ENCODE results near the gene ACOT7.
"Not testable (repeated sequence)": the region's sequence is repeated elsewhere in the genome, so short reads cannot be mapped to it uniquely, and the experiment has no call there.

The ACOT7 gene

GRCh38 chr1:6395781-6396244 is 2.2 kb upstream of the ACOT7 start:
- not testable (repeated sequence) for DNase-seq

DNA sequence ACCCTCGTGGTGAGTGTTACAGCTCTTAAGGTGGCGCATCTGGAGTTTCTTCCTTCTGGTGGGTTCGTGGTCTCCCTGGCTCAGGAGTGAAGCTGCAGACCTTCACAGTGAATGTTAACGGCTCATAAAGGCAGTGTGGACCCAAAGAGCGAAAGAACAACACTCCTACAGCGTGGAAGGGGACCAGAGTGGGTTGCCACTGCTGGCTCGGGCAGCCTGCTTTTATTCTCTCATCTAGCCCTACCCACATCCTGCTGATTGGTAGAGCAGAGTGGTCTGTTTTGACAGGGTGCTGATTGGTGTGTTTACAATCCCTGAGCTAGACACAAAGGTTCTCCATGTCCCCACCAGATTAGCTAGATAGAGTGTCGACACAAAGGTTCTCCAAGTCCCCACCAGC is 1.6 kb upstream of the ACOT7 start:
- DNase-seq = not testable (repeated sequence)

GRCh38 chr1:6392809-6393399 is 663 bp downstream of the ACOT7 start:
- no peak for DNase-seq

DNA sequence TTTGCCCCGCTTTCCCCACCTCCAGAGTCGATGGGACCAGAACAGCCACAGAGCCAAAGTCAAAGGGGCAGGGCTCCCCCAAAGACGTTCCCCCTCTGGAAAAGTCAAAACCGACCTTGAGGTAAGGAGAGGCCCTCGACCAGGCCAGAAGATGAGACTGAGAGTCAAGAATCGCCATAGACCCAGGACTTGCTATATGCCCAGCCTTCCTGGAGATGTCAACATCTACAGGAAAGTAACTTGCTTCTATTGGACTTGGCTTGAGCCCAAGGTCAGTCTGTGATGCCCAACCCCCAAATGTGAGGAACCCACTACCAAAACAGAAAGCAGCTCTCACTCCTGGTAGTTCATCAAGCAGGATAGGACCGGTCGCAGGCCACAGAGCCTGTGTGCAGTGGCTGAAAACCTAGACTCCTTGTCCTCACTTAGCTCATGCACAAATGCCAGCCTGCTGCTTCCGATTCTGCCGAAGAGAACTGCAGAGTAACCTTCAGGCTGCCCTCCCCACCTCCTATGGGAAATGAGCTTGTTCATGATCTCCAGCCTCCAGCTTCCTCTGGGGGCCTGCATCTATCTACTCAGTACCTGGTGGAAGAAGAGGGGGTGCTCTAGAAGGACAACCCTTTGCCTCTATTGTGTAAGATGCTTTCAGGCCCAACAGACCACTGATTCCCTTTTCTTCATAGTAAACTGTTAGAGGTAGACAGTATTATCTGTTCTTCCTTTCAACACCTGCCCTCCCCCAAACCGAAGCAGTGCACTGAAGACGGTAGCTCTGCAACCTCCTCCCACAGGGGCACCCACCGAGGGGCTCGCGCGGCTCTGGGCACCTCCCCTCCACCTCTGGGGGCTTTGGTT is 1.4 kb downstream of the ACOT7 start:
- DNase-seq = no peak

- no peak for DNase-seq
Measured at GRCh38 chr1:6389971-6390370, 3.6 kb downstream of the ACOT7 start.

- DNase-seq = no peak
Measured at GRCh38 chr1:6386371-6386949, 7.1 kb downstream of the ACOT7 start.

GRCh38 chr1:6385488-6386191 is 7.9 kb downstream of the ACOT7 start:
- DNase-seq = no peak

GRCh38 chr1:6384962-6385361 is 8.6 kb downstream of the ACOT7 start:
- DNase-seq = no peak

GRCh38 chr1:6384135-6384534 is 9.4 kb downstream of the ACOT7 start:
- DNase-seq = no peak

DNA sequence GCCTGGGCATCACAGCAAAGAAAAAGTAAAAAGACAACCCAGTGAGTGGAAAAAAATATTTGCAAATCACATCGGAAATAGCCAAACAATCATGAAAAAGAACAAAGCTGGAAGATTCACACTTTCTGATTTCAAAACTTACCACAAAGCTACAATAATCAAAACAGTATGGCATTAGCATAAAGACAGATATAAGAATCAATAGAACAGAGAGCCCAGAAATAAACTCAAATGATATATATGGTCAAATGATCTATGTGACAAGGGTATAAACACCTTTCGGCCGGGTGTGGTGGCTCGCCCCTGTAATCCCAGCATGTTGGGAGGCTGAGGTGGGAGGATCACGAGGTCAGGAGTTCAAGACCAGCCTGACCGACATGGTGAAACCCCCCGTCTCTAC is 13.5 kb downstream of the ACOT7 start:
- no peak for DNase-seq

DNA sequence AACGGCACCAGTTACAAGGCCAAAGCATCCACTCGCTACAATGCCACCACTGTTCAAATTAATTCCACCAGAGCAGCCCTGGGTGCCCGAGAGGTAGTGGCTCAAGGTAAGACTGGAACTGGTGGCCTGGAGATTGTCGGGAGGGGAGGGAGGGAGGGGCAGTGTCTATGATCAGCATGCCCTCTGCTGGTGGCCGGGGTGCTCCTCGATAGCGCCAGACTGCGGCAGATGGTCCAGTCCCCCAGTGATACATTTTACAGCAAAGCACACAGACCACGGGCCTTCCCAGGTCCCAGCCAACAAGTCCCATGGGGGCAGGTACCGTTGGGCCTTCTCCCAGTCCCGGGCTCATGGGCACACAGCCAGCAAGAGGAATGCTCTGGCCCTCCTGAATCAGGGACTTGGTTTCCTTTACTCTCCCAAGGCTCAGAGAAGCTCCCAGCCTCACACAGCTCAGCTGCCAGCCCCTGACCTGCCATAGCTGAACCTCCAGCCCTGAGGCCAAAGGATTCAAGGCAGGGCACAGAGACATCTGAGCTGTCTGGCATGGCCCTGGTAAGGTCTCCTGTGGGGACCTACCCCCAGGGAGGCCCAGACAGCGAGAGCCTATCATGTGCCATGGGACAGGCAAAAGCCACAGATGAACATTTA is 15.3 kb downstream of the ACOT7 start:
- DNase-seq = no peak

DNA sequence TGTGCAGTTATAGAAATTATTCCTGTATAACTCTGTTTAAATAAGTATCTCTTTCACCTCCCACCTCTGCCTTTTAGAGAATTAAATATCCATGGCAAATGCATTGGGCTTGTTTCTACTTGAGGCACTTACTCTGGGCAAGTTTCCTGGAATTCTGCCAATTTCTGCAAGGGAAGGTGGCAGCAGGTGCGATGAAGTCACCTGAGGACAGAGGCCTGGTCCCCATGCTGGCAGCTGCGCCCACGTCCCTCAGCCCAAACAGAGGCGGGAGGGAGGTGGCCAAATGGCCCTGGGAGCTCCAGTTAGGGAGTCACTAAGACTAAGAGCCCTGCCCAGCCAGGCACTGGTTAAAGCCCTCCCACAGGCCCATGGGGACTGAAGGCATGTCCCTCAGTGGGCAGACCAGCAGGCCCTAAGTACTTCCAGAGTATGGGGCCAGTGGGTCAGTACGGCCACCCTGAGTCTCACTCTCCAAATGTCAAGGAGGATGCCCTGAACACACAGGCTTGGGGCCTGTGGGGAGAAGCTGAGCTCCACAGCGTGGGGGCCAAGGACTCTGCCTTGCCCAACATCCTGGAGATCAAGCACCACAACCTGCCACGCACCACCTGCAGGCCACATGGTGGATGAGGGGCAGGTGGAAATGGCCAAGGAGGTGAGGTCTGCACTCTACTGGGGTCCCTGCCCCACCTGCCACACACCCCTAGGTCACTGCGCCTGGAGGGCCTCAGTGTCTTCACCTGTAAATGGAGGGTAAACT is 19.4 kb downstream of the ACOT7 start:
- DNase-seq = no peak

GRCh38 chr1:6372236-6372635 is 21.3 kb downstream of the ACOT7 start:
- not testable (repeated sequence) for DNase-seq

DNA sequence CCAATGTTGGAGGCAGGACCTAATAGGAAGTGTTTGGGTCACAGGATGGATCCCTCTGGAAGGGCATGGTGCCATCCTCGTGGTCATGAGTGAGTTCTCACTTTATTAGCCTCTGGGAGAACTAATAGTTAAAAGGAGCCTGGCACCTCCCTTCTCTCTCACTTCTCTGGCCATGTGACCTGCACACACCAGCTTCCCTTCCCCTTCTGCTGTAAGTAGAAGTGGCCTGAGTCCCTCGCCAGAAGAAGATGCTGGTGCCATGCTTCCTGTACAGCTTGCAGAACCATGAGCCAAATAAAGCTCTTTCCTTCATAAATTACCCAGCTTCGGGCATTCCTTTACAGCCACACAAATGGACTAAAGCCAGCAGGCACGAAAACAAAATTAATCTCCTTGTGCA is 23.6 kb downstream of the ACOT7 start:
- no peak for DNase-seq

GRCh38 chr1:6367381-6368012 is 26.1 kb downstream of the ACOT7 start:
- no peak for DNase-seq

- no peak for DNase-seq
Measured at GRCh38 chr1:6365047-6365446, 28.5 kb downstream of the ACOT7 start.

GRCh38 chr1:6363085-6363884 is 30.3 kb downstream of the ACOT7 start:
- not testable (repeated sequence) for DNase-seq

DNA sequence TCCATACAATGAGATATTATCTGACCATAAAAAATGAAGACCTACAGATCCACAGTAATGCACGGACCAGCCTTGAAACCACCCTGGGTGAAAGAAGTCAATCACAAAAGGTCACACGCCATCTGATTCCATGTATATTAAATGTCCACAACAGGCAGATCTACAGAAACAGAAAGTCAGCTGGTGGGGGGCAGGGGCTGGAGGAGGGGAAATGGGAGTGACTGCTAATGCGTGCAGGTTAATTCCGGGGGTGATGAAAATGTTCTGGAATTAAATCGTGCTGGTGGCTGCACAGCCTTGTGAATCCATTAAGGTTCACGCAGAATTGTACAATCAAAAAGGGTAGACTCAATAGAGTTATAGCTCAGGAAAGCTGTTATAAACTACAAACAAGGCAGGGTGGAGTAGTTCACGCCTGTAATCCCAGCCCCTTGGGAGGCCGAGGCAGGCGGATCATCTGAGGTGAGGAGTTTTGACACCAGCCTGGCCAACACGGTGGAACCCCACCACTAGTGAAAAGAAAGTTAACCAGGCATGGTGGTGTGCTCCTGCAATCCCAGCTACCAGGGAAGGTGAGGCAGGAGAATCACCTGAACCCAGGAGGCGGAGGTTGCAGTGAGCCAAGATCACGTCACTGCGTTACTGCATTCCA is 32.3 kb downstream of the ACOT7 start:
- no peak for DNase-seq

- DNase-seq = no peak
Measured at GRCh38 chr1:6360517-6361070, 33.0 kb downstream of the ACOT7 start.

DNA sequence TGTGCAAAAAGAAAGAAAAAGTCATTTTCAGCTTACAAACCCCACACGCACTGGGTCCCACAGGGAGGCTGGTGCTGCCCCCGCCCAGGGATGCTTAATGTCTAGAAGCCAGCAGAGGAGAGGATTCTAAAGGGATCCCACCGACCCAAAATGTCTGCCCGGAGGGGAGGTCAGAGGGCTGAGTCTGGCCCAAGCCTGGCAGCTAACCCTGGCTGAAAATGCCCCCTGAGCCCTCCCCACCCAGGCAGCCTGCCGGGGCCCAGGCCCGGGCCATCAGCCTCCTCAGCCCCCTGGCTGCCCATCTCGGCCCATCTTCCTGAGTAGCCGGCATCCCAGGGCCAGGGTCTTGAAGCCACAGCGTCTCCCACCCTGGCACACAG is 33.5 kb downstream of the ACOT7 start:
- no peak for DNase-seq

Measured in activated gamma-delta T cell (primary cell).